ENCODE data around the gene AKR1E2. TPM values are rescaled to one million over a fixed set of nuclear protein-coding genes. Genes with fewer than 3 reads are reported as not detected.

The AKR1E2 gene
- total RNA-seq, 1 experiment from 2014 or later, result not detected

- H3K4me2 ChIP-seq (ENCODE audit: low read depth, low read length, poor library complexity, severe bottlenecking), result no peak overlapping the region
- H3K4me1 ChIP-seq (ENCODE audit: low read length), result no peaks in the 10 kb centered on the region
- H3K27ac ChIP-seq (ENCODE audit: low read length), result no peak overlapping the region
- H3K9me3 ChIP-seq (ENCODE audit: low read length), result no peaks in the 10 kb centered on the region
- H4K20me1 ChIP-seq (ENCODE audit: insufficient read depth, low read depth, low read length), result no peaks in the 10 kb centered on the region
- no peak overlapping the region for H2AFZ ChIP-seq (ENCODE audit: low read length)
- no peaks in the 10 kb centered on the region for H3K79me2 ChIP-seq (ENCODE audit: low read length)
- H3K9ac ChIP-seq (ENCODE audit: low read length), result no peak overlapping the region
- H3K9me2 ChIP-seq (replicated peaks; ENCODE audit: insufficient read depth, low read length), result no peaks in the 10 kb centered on the region
- no peak for DNase-seq
- H3K27me3 ChIP-seq (ENCODE audit: low read length), result no peaks in the 10 kb centered on the region
- no peak overlapping the region for H3K4me3 ChIP-seq (ENCODE audit: low read length)
- no peaks in the 10 kb centered on the region for H3K36me3 ChIP-seq (ENCODE audit: insufficient read depth, low read length)
Measured at GRCh38 chr10:4838743-4839142, 12.7 kb downstream of the AKR1E2 start.

GRCh38 chr10:4839353-4839752, 13.3 kb downstream of the AKR1E2 start:
- H2AFZ ChIP-seq (ENCODE audit: low read length), result no peak overlapping the region
- H3K4me2 ChIP-seq (ENCODE audit: low read depth, low read length, poor library complexity, severe bottlenecking), result no peak overlapping the region
- no peak overlapping the region for H3K9ac ChIP-seq (ENCODE audit: low read length)
- no peak overlapping the region for H3K4me3 ChIP-seq (ENCODE audit: low read length)
- H4K20me1 ChIP-seq (ENCODE audit: insufficient read depth, low read depth, low read length), result no peaks in the 10 kb centered on the region
- DNase-seq, result no peak
- H3K79me2 ChIP-seq (ENCODE audit: low read length), result no peaks in the 10 kb centered on the region
- no peaks in the 10 kb centered on the region for H3K9me2 ChIP-seq (replicated peaks; ENCODE audit: insufficient read depth, low read length)
- no peaks in the 10 kb centered on the region for H3K9me3 ChIP-seq (ENCODE audit: low read length)
- H3K27ac ChIP-seq (ENCODE audit: low read length), result no peak overlapping the region
- no peaks in the 10 kb centered on the region for H3K4me1 ChIP-seq (ENCODE audit: low read length)
- H3K27me3 ChIP-seq (ENCODE audit: low read length), result no peaks in the 10 kb centered on the region
- H3K36me3 ChIP-seq (ENCODE audit: insufficient read depth, low read length), result no peaks in the 10 kb centered on the region

- H3K9me2 ChIP-seq (replicated peaks; ENCODE audit: insufficient read depth, low read length), result no peaks in the 10 kb centered on the region
- H4K20me1 ChIP-seq (ENCODE audit: insufficient read depth, low read depth, low read length), result no peaks in the 10 kb centered on the region
- no peak overlapping the region for H3K4me2 ChIP-seq (ENCODE audit: low read depth, low read length, poor library complexity, severe bottlenecking)
- H3K36me3 ChIP-seq (ENCODE audit: insufficient read depth, low read length), result no peaks in the 10 kb centered on the region
- H3K27ac ChIP-seq (ENCODE audit: low read length), result no peak overlapping the region
- DNase-seq, result no peak
- no peak overlapping the region for H2AFZ ChIP-seq (ENCODE audit: low read length)
- no peaks in the 10 kb centered on the region for H3K27me3 ChIP-seq (ENCODE audit: low read length)
- H3K79me2 ChIP-seq (ENCODE audit: low read length), result no peaks in the 10 kb centered on the region
- H3K4me1 ChIP-seq (ENCODE audit: low read length), result no peaks in the 10 kb centered on the region
- H3K9me3 ChIP-seq (ENCODE audit: low read length), result no peaks in the 10 kb centered on the region
- H3K4me3 ChIP-seq (ENCODE audit: low read length), result no peak overlapping the region
- no peak overlapping the region for H3K9ac ChIP-seq (ENCODE audit: low read length)
Measured at GRCh38 chr10:4840151-4840550, 14.1 kb downstream of the AKR1E2 start.

GRCh38 chr10:4843525-4844180, 17.6 kb downstream of the AKR1E2 start:
- Histone ChIP-seq H2AFZ (ENCODE audit: low read length) (no peak overlapping the region), H3K4me2 (ENCODE audit: low read depth, low read length, poor library complexity, severe bottlenecking) (no peak overlapping the region), H3K4me3 (ENCODE audit: low read length) (no peak overlapping the region), H3K27ac (ENCODE audit: low read length) (no peak overlapping the region), H4K20me1 (ENCODE audit: insufficient read depth, low read depth, low read length) (no peaks in the 10 kb centered on the region), H3K79me2 (ENCODE audit: low read length) (no peaks in the 10 kb centered on the region), H3K9me2 (replicated peaks; ENCODE audit: insufficient read depth, low read length) (no peaks in the 10 kb centered on the region), H3K9me3 (ENCODE audit: low read length) (no peaks in the 10 kb centered on the region), H3K4me1 (ENCODE audit: low read length) (no peaks in the 10 kb centered on the region), H3K9ac (ENCODE audit: low read length) (no peak overlapping the region), H3K36me3 (ENCODE audit: insufficient read depth, low read length) (no peaks in the 10 kb centered on the region), H3K27me3 (ENCODE audit: low read length) (no peaks in the 10 kb centered on the region)
- no peak for DNase-seq

- Histone ChIP-seq H3K79me2 (ENCODE audit: low read length) (no peaks in the 10 kb centered on the region), H3K36me3 (ENCODE audit: insufficient read depth, low read length) (no peaks in the 10 kb centered on the region), H3K27me3 (ENCODE audit: low read length) (no peaks in the 10 kb centered on the region), H3K9me3 (ENCODE audit: low read length) (no peaks in the 10 kb centered on the region), H2AFZ (ENCODE audit: low read length) (no peak overlapping the region), H3K4me2 (ENCODE audit: low read depth, low read length, poor library complexity, severe bottlenecking) (no peak overlapping the region), H3K9me2 (replicated peaks; ENCODE audit: insufficient read depth, low read length) (no peaks in the 10 kb centered on the region), H3K4me3 (ENCODE audit: low read length) (no peak overlapping the region), H3K27ac (ENCODE audit: low read length) (no peak overlapping the region), H3K4me1 (ENCODE audit: low read length) (peaks cover 3% of the 10 kb centered on the region), H4K20me1 (ENCODE audit: insufficient read depth, low read depth, low read length) (no peaks in the 10 kb centered on the region), H3K9ac (ENCODE audit: low read length) (no peak overlapping the region)
- DNase-seq, result no peak
Measured at GRCh38 chr10:4844864-4845263, 18.9 kb downstream of the AKR1E2 start.

GRCh38 chr10:4845766-4846165, 19.8 kb downstream of the AKR1E2 start:
- H2AFZ ChIP-seq (ENCODE audit: low read length), result no peak overlapping the region
- H3K27me3 ChIP-seq (ENCODE audit: low read length), result no peaks in the 10 kb centered on the region
- no peaks in the 10 kb centered on the region for H4K20me1 ChIP-seq (ENCODE audit: insufficient read depth, low read depth, low read length)
- H3K4me1 ChIP-seq (ENCODE audit: low read length), result peaks cover 3% of the 10 kb centered on the region
- no peak overlapping the region for H3K27ac ChIP-seq (ENCODE audit: low read length)
- H3K36me3 ChIP-seq (ENCODE audit: insufficient read depth, low read length), result no peaks in the 10 kb centered on the region
- no peak overlapping the region for H3K9ac ChIP-seq (ENCODE audit: low read length)
- no peak for DNase-seq
- no peaks in the 10 kb centered on the region for H3K9me2 ChIP-seq (replicated peaks; ENCODE audit: insufficient read depth, low read length)
- H3K4me2 ChIP-seq (ENCODE audit: low read depth, low read length, poor library complexity, severe bottlenecking), result no peak overlapping the region
- H3K79me2 ChIP-seq (ENCODE audit: low read length), result no peaks in the 10 kb centered on the region
- H3K9me3 ChIP-seq (ENCODE audit: low read length), result no peaks in the 10 kb centered on the region
- no peak overlapping the region for H3K4me3 ChIP-seq (ENCODE audit: low read length)

- Histone ChIP-seq H3K36me3 (ENCODE audit: insufficient read depth, low read length) (no peaks in the 10 kb centered on the region), H3K9ac (ENCODE audit: low read length) (no peak overlapping the region), H3K9me2 (replicated peaks; ENCODE audit: insufficient read depth, low read length) (no peaks in the 10 kb centered on the region), H3K27ac (ENCODE audit: low read length) (no peak overlapping the region), H3K9me3 (ENCODE audit: low read length) (no peaks in the 10 kb centered on the region), H4K20me1 (ENCODE audit: insufficient read depth, low read depth, low read length) (no peaks in the 10 kb centered on the region), H2AFZ (ENCODE audit: low read length) (no peak overlapping the region), H3K79me2 (ENCODE audit: low read length) (no peaks in the 10 kb centered on the region), H3K27me3 (ENCODE audit: low read length) (no peaks in the 10 kb centered on the region), H3K4me2 (ENCODE audit: low read depth, low read length, poor library complexity, severe bottlenecking) (no peak overlapping the region), H3K4me1 (ENCODE audit: low read length) (peaks cover 3% of the 10 kb centered on the region), H3K4me3 (ENCODE audit: low read length) (no peak overlapping the region)
- no peak for DNase-seq
Measured at GRCh38 chr10:4846775-4847174, 20.8 kb downstream of the AKR1E2 start.

- H2AFZ ChIP-seq (ENCODE audit: low read length), result no peak overlapping the region
Measured at GRCh38 chr10:4847561-4848355, 21.8 kb downstream of the AKR1E2 start.

More at GRCh38 chr10:4847561-4848355, 21.8 kb downstream of the AKR1E2 start:
- Histone ChIP-seq H3K4me3 (ENCODE audit: low read length) (no peak overlapping the region), H3K9ac (ENCODE audit: low read length) (no peak overlapping the region), H3K4me2 (ENCODE audit: low read depth, low read length, poor library complexity, severe bottlenecking) (no peak overlapping the region), H3K27me3 (ENCODE audit: low read length) (no peaks in the 10 kb centered on the region), H3K27ac (ENCODE audit: low read length) (no peak overlapping the region), H4K20me1 (ENCODE audit: insufficient read depth, low read depth, low read length) (no peaks in the 10 kb centered on the region), H3K9me3 (ENCODE audit: low read length) (no peaks in the 10 kb centered on the region), H3K36me3 (ENCODE audit: insufficient read depth, low read length) (no peaks in the 10 kb centered on the region), H3K4me1 (ENCODE audit: low read length) (peaks cover 3% of the 10 kb centered on the region), H3K9me2 (replicated peaks; ENCODE audit: insufficient read depth, low read length) (no peaks in the 10 kb centered on the region), H3K79me2 (ENCODE audit: low read length) (no peaks in the 10 kb centered on the region)
- no peak for DNase-seq

All from Karpas-422 (cell line).